ENCODE results near the gene RNF150. TPM values are rescaled to one million over a fixed set of nuclear protein-coding genes. Genes with fewer than 3 reads are reported as not detected.

RNF150 gene
- total and polyA plus RNA-seq, 7 donors, result 0.46 to 69.0 (median 53.2) TPM

- peak; percentile 86 for DNase-seq
- Histone ChIP-seq H3K27ac (peak overlapping the region in 2 of 4 donors; percentile 51 to 62), H3K36me3 (peaks cover 0 to 7% (median 0%) of the 10 kb centered on the region in 4 donors), H3K9me3 (no peaks in the 10 kb centered on the region), H3K27me3 (no peaks in the 10 kb centered on the region), H3K4me3 (no peak overlapping the region), H3K4me1 (peaks cover 0 to 30% (median 21%) of the 10 kb centered on the region in 4 donors)
- intact Hi-C loops (cut with DNase I), result loop anchor here (1.0 to 10.0 kb wide), 4 partner anchors 71 to 361 kb away; partner anchors contain the start of genes RNF150 and ZNF330
- TF ChIP-seq EP300 (IDR thresholded peaks at IDR 0.05) (no peak), POLR2A (IDR thresholded peaks at IDR 0.05) (no peak), CTCF (IDR thresholded peaks at IDR 0.05) (peak; percentile 70 to 79 (median 75)), POLR2AphosphoS5 (IDR thresholded peaks at IDR 0.05) (peak; percentile 21 to 66 (median 42))
- WGBS, 2 donors, result 43 to 45% methylated on average over 7 of the region's 7 CpGs
Observed at GRCh38 chr4:140861359-140862176, 271.7 kb downstream of the RNF150 start.

- TF ChIP-seq EP300 (IDR thresholded peaks at IDR 0.05) (peak in 1 of 4 donors; percentile 4), POLR2A (IDR thresholded peaks at IDR 0.05) (no peak)
- H3K4me3 ChIP-seq, result no peak overlapping the region
- 82 to 84% methylated on average over 3 of the region's 3 CpGs for WGBS, 2 donors
- peak overlapping the region in 3 of 4 donors; percentile 18 to 63 (median 47) for H3K27ac ChIP-seq
- intact Hi-C loops (cut with DNase I), result loop anchor here (10.0 kb wide), 1 partner anchor 244 kb away; no protein-coding TSS in a partner anchor
- DNase-seq, result no peak
- no peaks in the 10 kb centered on the region for H3K27me3 ChIP-seq
- H3K9me3 ChIP-seq, result no peaks in the 10 kb centered on the region
- peaks cover 0 to under 1% (median 0%) of the 10 kb centered on the region in 4 donors for H3K36me3 ChIP-seq
- peaks cover 0 to 21% (median 16%) of the 10 kb centered on the region in 4 donors for H3K4me1 ChIP-seq
Observed at GRCh38 chr4:140858897-140859296, 274.4 kb downstream of the RNF150 start.

GRCh38 chr4:140857111-140857510 lies 276.2 kb downstream of the RNF150 start:
- Histone ChIP-seq H3K27ac (peak overlapping the region in 3 of 4 donors; percentile 35 to 74 (median 61)), H3K4me1 (peaks cover 0 to 21% (median 16%) of the 10 kb centered on the region in 4 donors), H3K36me3 (no peaks in the 10 kb centered on the region), H3K27me3 (no peaks in the 10 kb centered on the region), H3K4me3 (no peak overlapping the region), H3K9me3 (no peaks in the 10 kb centered on the region)
- DNase-seq, result no peak
- TF ChIP-seq POLR2A (IDR thresholded peaks at IDR 0.05) (no peak), POLR2AphosphoS5 (IDR thresholded peaks at IDR 0.05) (no peak), EP300 (IDR thresholded peaks at IDR 0.05) (no peak), CTCF (IDR thresholded peaks at IDR 0.05) (no peak)
- WGBS, 2 donors, result 84 to 88% methylated on average over 2 of the region's 2 CpGs
- intact Hi-C loops (cut with DNase I), result loop anchor here (10.0 kb wide), 1 partner anchor 242 kb away; no protein-coding TSS in a partner anchor

GRCh38 chr4:140856621-140857062 lies 276.6 kb downstream of the RNF150 start:
- Histone ChIP-seq H3K36me3 (no peaks in the 10 kb centered on the region), H3K27ac (peak overlapping the region in 3 of 4 donors; percentile 35 to 74 (median 61)), H3K9me3 (no peaks in the 10 kb centered on the region), H3K4me3 (no peak overlapping the region), H3K27me3 (no peaks in the 10 kb centered on the region), H3K4me1 (peaks cover 0 to 21% (median 16%) of the 10 kb centered on the region in 4 donors)
- TF ChIP-seq CTCF (IDR thresholded peaks at IDR 0.05), result no peak
- no peak for TF ChIP-seq POLR2A (IDR thresholded peaks at IDR 0.05)
- TF ChIP-seq POLR2AphosphoS5 (IDR thresholded peaks at IDR 0.05), result peak in 1 of 4 donors; percentile 6
- DNase-seq, result peak; percentile 64
- intact Hi-C loops (cut with DNase I), result loop anchor here (10.0 kb wide), 1 partner anchor 242 kb away; no protein-coding TSS in a partner anchor
- 53 to 64% methylated on average over 6 of the region's 6 CpGs for WGBS, 2 donors

DNA sequence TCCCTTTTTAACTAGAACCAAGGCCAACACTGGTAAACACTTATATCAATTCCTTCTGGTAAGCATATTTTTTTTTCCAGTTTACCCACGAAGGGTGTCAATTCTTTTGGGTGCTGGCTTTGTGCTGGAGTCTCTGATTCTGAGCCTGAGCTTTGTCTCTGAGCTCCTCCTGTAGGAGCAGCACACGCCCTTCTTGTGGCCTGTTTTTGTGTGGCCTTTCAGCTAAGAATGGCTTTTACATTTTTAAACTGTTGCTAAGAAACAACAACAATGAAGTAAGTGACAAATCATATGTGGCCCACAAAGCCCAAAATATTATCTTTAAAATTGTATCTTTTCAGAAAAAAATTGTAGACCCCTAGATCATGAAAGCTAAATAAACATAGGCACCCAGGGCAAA lies 279.1 kb downstream of the RNF150 start:
- H3K4me3 ChIP-seq, result no peak overlapping the region
- H3K27ac ChIP-seq, result peak overlapping the region in 1 of 4 donors; percentile 29
- H3K36me3 ChIP-seq, result no peaks in the 10 kb centered on the region
- H3K4me1 ChIP-seq, result peaks cover 0 to 21% (median 16%) of the 10 kb centered on the region in 4 donors
- H3K9me3 ChIP-seq, result no peaks in the 10 kb centered on the region
- no peaks in the 10 kb centered on the region for H3K27me3 ChIP-seq
- DNase-seq, result no peak
- WGBS, 2 donors, result 62 to 73% methylated on average over 2 of the region's 2 CpGs
- intact Hi-C loops (cut with DNase I), result loop anchor here (5.0 to 10.0 kb wide), 3 partner anchors 239 to 492 kb away; partner anchors contain the start of gene ELMOD2
- no peak for TF ChIP-seq POLR2AphosphoS5 (IDR thresholded peaks at IDR 0.05)

Measured in sigmoid colon (tissue), 7 donors.